GM12873 (cell line): ENCODE data around the gene GNPNAT1.

Experiments
- CTCF ChIP-seq: IDR thresholded peaks from 2 replicates; pipeline ENCODE4 v1.5.1; 2012; ENCODE audit warnings: low read depth, mild to moderate bottlenecking, moderate library complexity, low read length, control low read depth; ENCODE audit not compliant: insufficient read depth; ENCODE audit errors: missing control alignments

Gene GNPNAT1

DNA sequence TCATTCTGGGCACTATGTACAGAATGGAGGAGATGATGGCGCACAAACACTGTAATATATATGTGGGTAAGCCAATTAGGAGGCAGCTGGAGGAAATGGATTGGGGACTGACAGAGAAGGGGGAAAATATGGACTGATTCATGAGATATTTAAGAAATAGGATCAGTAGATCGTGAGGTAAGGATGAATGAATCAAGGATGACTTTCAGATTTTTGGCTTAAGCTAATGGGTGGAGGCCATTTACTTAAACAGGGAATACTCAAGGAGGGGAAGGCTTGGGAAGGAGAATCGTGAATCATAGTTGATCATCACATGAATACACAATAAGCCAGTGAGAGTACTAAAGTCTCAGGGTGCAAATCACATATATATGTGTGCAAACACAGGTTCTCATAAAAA is 11.2 kb upstream of the GNPNAT1 start:
- TF ChIP-seq CTCF: no peak

DNA sequence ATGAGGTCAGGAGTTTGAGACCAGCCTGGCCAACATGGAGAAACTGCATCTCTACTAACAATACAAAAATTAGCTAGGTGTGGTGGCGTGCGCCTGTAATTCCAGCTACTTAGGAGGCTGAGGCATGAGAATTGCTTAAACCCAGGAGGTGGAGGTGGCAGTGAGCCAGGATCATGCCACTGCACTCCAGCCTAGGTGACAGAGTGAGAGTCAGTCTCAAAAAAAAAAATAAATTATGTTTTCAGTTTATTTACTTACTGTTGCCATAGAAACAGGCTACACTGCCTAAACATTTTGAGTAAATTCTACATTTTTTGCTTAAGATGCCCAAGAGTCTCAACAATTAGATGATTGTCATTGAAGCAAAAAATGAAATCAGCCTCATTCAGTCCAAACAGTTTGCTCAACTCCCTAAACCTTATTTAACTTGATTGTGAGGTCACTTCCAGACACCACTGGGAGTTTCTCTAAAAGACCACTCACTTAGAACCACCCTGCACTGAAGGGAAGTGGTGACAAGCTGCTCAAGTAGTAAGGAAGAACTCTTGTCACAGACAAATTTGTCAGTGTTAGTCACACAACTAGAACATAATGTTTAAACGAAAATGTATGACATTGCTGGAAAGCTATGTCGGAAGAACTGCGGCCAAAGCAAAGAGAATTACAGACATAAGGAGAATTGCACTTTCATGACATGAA is 9.8 kb upstream of the GNPNAT1 start:
- TF ChIP-seq CTCF: no peak

- TF ChIP-seq CTCF: no peak
Measured at GRCh38 chr14:52798826-52799225, 7.4 kb upstream of the GNPNAT1 start.

GRCh38 chr14:52797653-52798052 is 6.2 kb upstream of the GNPNAT1 start:
- no peak for TF ChIP-seq CTCF

DNA sequence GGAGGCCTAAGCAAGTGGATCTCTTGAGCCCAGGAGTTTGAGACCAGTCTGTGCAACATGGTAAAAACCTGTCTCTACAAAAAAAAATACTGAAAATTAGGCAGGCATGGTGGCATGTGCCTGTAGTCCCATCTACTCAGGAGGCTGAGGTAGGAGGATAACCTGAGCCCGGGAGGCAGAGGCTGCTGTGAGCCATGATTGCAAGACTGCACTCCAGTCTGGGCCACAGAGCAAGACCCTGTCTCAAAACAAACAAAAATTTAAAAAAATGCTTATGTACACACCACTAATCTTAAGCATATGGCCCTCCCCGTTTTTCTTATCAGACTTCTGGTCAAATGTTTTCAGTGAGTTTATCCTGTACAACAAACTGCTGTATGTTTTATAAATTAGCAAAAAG is 1.7 kb upstream of the GNPNAT1 start:
- no peak for TF ChIP-seq CTCF

DNA sequence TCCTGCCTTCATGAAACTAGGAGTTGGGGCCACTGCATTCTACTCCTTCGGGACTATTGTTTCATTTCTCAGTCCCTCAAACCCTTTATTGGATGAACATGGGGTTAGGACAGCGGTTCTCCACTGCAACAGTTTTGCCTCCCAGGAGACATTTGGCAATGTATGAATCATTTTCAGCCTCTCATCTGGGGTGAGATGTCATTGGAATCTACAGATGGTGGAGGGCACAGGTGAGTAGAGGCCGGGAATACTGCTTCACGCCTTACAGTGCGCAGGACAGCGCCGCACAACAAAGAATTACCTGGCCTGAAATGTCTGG is 649 bp upstream of the GNPNAT1 start:
- TF ChIP-seq CTCF: no peak

- no peak for TF ChIP-seq CTCF
Measured at GRCh38 chr14:52790756-52791222, 618 bp downstream of the GNPNAT1 start.
